NOMO-1 treated with DMSO at 0.1 percent for 48 hours (cell line): ENCODE results near the gene PLEKHA6.
"Not testable (repeated sequence)": the region's sequence is repeated elsewhere in the genome, so short reads cannot be mapped to it uniquely, and the experiment has no call there.

Experiments used
- DNase-seq: peaks from one replicate; lab custom pipeline; 2025; ENCODE audit not compliant: unreplicated experiment; lab: John Stamatoyannopoulos, UW

PLEKHA6 gene

DNA sequence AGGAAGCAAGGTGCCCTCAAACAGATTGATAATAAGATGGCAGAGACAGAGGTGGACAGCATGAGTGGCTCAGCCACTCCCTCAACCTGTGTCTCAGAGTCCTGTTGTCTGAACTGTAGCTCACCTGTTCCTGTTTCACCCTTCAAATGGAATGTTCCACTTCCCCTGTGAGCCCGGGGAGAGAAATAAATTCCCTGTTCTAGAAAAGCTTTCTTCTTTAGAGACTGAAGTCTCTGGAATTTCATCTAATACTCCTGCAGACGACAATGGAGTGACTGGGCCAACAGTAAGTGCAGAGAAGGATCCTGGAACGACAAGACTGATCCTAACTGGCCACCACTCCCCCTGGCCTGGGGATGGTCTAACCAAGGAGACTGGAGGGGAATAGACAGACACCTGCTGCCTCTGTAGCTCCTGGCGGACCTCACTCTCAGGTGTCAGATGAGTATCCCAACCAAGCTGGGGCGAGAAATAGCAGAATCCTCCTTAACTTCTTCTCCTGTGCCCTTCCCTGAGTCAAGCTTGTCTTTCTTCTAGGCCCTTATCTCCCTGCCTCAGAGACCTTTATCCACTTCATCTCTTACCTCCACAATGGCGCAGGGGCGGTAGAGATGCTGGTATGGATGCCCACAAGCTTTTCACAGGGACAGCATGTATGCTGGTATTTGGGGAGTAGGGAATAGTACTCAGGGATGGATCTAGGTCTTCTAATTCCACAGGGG, 45.4 kb downstream of the PLEKHA6 start:
- DNase-seq, result no peak

DNA sequence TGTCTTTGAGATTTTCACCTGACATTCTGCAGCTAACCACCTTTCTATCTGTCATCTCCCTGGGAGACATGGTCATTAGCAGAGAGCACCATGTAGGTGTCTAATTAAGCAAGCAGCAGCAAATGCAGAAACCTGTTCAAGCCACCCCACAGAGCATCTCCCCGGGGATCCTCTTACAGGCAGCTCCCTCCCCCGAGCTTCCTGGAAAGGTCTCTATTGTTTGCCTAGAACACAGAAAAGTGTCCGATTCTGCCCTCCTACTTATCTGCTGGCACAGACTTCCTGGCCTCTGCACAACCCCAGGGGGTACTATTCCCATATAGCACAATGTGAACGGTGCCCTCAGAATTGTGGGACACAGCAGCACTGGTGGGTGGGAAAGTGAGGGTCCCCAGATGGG, 46.1 kb downstream of the PLEKHA6 start:
- no peak for DNase-seq

DNA sequence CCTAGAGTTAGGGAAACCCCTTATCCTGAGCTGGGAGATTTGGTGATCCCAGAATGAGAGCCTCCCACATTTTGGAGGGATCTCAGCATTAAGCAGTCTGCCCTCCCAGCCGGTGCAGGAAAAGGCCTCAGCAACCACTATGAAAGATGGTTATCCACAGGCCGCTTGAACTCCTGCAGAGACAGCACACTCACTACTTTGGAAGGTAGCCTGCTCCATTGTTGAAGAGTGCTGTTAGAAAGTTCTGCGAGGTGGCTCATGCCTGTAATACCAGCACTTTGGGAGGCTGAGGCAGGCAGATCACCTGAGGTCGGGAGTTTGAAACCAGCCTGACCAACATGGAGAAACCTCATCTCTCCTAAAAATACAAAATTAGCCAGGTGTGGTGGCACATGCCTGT, 48.8 kb downstream of the PLEKHA6 start:
- not testable (repeated sequence) for DNase-seq

DNA sequence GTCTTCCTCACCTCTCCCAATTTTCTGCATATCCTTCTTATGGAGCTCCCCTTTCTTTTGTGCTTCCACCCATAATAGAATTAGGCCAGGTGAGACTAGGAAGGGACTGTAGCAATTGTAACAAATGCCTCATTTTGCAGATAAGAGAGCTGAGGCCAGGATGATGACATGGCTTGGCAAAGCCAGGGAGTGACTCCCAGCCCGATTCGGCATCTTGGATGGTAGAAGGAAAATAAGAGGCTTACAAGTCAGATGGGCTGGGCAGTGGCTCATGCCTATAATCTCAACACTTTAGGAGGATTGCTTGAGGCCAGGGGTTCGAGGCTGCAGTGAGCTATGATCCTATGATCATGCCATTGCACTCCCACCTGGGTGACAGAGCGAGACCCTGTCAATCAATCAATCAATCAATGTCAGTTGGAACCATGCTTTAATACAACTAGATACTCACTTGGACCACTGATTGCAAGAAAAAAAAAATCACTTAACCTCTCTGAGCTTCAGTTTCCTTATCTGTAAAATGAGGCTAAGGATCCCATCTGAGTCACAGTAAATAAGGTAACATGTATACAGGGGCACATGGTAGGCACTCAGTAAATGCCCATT, 51.6 kb downstream of the PLEKHA6 start:
- no peak for DNase-seq

DNA sequence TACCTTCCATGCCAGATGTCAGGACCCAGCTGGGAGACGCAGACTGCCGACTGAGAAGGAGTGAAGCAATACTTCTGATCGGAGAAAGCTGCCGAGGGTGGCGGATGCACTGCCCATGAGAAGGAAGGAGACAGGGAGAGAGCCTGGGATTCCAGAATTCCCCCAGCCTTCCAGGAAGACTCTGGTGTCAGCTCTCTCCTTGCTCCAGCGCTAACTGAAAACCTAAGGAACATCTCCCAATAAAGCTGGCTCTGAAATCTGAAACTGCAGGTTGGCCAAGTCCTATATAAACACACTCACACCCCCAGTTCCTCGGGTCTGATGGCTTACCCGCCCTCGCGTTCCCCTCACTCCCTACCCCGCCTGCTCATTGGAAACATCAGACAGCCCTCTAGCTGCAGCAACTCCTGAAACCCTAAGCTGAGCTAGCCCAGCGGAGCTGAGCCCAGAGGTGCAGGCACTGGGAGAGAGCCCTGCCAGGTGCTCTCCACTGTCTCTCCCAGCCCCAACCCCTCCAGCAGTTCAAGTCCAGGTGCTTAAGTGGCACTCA, 52.3 kb downstream of the PLEKHA6 start:
- DNase-seq, result no peak

DNA sequence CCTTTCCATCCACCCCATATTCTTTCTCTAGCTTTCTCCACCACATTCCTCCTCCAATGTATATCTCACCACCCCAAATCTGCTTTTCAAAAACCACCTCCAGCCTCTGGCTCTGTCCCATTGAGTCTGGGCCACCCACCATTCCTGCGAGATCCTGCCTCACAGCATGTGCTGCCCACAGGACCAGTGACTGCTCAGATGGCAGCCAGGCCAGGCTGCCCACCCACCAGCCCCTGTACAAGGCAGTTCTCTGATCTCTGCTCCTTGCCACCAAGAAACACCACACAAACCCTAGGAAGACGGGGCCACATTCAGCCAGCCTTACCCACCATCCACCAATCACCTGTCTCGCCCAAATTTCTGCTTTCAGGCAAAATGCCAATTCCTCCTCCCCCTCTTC, 53.7 kb downstream of the PLEKHA6 start:
- no peak for DNase-seq

DNA sequence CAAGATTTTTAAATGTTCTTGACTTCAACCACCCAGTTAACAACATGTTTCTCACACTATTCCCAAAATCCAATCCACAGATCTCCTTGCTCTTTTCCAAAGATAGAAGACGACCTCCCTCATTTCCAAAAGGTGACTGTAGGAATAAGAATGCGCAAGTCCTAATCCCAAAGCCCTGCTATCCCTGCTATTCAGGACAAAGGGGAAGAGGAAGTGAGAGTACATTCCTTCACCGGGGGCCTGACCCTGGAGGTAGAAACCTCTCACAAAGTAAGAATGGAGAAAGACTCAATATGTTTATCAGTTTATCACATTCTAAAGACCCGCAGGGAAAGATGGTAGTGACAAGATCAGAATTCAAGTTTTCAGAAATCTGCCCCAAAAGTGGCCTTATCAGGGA, 55.7 kb downstream of the PLEKHA6 start:
- peak; percentile 29 for DNase-seq

DNA sequence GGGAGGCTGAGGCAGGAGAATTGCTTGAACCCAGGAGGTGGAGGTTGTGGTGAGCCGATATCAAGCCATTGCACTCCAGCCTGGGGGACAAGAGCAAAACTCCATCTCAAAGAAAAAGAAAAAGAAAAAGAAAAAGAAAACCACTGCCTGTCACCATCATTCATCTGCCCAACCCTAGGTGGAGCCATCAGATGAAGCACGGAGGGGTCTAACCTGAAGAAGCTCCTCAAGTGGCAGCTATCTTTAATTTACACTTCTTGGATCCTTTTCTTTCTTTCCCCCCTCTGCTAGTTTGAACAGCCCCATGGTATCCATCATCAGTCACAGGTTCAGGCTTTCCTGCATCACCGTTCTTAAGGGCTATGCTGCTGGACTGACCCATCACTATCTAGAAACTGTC, 57.0 kb downstream of the PLEKHA6 start:
- no peak for DNase-seq

DNA sequence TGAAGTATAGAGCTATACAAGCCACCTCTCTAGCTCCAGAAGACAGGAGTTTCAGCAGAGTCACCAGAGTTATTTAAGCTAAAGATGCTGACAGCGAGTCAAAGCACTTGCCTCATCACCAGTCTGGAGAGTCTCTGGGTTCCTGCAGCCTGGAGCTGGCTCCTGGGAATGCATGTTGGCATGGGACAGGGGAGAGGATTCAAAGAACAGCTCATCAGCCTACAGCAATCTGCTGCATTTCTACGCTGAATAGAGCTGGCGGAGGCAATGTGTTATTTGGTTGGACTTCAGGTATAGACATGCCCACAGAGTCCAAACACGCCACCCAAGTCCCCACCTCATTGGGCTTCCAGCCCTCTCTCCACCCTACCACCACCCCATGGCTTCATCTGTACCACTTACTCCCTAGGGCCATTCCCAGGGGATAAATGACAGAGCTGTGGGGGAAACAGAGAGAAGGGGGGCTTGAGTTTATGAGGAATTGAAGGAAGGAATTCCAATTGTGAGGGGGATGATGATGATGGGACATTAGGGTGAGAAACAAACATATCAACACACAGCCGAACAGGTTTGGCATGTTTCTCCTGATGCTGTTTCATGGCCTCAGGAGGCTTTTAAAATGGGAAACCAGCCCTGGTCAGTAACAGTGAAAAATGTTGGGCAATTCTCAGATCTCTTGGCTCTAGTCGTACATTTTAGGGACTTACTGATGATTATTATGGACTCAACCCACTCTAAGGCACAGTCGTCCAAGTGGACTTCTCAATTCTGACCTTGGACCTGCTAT, 58.4 kb downstream of the PLEKHA6 start:
- no peak for DNase-seq

DNA sequence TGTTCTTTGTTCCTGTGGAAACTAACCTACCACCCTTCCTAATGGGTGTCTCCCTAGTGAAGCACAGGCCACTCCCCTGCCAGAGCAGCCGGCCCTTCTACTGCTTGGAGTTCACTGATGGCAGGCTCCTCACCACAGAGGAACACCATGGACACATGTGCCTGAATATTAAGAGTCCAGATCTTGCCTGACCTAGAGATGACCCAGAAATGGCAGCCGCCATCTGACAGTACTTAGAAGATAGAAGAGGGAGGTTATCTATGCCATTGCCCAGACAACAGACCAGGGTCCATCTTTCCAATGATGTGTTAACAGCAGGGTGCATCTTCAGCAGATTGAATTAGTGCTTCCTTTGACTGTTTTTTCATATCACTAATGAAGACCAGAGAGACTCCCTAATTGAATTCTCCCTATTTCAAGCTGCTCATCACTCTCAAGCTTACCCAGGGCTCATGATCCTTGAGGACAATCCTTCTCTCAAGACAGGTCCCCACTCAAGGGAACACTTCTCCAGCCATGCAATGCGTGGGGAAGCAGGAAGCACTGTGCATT, 59.8 kb downstream of the PLEKHA6 start:
- no peak for DNase-seq

DNA sequence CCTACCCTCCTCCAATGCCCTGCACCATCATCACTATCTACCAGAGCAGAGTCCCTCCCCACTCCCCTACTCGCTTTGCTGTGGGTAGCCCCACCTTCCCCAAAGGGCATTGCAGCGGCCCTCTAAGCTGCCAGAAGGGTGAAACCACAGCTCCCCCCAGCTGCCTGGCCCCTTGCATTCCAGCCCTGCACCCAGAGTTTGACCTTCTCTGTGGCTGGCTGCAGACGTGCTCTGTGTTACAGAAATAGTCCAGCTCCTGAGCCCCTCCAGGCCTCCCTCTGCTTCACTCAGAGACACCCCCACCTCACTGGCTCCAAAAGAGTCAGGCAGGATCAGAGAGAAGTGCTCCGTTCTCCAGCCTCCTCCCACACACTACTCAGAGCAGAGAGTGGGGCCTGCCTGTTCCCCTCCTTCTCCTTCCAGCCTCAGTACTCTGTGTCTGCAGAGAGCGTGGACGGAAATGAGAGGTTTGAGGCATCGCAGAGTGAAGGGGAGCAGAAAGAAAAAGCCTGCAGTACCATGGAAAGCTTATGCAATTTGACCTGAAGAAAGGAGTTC, 63.2 kb downstream of the PLEKHA6 start:
- peak; percentile 17 for DNase-seq

DNA sequence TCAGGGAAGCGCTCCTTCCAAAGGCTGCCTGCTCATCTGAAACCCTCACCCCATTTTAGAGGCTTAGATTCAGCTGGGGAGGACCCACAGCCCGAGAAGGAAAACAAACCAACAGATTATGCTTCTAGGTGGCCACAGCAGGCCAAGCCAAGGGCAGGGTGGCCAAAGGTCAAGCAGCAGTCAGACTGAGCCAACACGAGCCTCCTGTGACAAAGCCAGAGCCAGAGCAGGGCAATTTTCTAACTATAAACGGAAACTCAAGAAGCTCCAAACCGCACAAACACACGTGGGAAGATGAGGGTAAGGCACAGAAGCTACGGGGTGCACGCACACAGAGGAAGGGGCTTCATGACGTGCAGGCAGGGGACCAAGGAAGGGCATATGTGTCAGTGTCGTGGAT, 64.1 kb downstream of the PLEKHA6 start:
- peak; percentile 35 for DNase-seq

DNA sequence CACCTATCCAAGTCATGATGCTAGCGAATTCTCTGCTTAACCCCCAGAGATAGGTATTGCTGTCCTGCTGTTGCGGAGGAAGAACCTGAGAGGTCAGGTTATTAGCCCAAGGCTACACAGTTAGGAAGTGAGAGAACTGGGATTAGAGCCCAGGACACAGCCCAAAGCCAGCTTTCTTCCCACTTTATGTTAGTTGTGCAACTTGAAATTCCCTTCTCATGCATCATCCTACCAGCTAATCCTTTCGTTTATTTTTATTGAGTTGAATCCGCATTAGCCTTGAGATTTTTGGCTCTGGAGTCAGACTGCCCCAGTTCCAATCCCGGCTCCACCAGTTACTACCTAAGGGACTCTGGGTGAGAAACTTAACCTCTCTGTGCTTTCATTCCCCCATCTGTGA, 65.4 kb downstream of the PLEKHA6 start:
- no peak for DNase-seq

DNA sequence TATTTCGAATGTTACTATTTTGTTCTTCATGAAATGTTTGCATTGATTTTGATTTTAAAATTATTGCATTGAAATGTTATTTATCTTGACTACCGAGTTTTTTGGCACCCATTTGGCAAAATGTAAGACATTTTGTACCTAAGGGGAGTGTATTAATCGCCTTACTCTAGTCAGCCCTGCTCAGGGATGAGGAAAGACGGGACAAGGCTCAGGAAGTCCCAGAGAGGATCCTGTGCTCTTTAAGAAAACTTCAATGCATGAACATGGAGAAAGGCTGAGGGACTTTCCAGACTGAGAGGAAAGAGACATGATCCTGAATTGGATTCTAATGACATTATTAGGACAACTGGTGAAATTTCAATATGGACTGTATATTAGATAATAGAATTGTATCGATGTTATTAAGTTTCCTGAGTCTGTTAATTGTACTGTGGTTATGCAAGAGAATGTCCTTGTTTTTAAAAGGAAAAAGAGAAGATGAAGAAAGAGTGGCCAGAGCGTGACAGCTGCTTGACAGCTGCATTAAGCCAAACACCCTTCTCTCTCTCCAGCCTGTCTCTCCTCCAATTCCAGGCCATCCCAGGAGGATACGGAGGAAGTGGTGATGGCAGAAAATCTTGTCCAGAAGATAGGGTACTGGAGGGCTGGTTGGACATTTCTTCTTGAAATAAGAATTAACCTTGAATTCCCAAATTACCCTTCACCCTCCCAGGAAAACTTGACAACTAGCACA, 66.0 kb downstream of the PLEKHA6 start:
- no peak for DNase-seq

DNA sequence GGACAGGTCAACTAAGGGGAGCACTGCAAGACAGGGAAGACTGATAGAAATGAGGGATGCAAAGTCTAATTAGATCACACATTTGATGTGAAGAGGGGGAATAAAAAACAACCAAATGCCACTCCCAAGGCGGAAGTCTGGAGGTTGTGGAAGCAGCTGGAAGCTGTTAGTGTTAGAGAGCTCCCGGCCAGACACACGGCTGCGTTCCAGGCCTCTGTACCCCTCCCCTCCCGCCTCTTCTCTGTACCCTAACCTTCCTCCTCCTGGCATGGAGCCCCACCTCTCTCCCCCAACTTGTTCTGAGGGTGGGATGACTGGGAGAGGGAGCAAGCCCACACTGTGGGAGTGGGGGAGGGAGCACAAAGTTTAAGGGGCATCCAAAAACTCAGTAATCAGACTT, 67.0 kb downstream of the PLEKHA6 start:
- no peak for DNase-seq

DNA sequence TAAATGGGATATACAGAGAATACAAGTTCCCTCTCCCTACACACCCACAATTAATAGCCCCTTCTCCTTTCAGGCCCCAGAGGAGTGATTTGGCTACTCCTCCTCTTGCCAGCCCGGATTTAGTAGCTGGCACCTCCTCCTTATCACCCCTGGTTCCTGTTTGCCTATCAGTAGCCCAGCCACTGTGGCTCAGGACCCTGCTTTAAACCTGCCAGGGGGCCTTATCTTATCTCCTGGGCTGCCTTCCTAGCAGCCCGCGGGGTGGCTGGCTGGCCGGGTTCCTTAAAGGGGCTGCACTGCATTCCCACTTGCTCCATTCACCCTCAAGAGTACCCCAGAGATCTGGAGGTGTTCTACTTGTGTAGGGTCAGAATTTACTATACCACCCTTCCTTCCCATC, 70.4 kb downstream of the PLEKHA6 start:
- no peak for DNase-seq

DNA sequence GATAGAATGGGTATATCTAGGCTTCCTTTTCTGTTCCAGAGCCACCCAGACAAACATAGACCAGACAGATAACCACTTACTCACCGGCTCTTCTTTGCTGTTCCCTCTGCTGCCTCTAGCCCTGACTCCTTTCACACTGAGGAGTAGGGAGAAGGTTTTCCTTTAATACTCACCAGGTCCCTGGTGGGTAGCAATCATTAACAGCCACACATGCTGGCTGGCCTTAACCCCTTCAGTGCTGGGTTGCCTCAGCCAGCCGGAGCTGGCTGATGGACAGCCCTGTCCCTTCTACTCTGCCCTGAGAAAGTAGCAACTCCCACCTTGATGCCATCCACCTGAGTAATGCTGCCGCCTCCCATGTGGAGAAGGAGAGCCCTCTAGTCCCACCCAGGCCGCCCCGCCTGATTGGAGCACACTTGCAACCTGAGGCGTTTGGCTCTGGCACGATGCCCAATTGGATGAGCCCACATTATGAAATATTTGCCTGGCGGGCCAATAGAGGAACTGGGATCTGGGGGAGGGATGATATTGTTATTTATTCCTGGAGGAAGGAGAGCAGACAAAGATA, 71.6 kb downstream of the PLEKHA6 start:
- no peak for DNase-seq

DNA sequence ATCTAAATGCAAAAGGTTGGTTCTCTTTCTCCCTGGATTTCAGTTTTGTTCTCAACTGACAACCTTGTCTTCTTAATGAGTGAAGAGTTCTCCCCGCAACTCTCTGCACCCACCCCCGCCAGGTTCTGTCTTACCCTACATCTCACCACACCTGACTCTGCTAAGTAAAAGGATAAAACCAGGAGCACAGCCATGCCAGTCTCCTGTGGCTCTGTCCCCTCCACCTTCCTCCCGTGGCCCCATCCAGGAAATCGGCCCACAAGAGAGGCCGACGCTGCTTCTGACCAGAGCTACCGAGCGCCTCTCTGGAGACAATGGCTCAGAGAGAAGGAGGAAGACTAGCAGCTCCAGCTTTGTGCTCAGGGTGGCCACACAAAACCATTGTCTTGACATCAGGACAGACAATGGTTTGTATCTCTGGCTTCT, 72.2 kb downstream of the PLEKHA6 start:
- no peak for DNase-seq

DNA sequence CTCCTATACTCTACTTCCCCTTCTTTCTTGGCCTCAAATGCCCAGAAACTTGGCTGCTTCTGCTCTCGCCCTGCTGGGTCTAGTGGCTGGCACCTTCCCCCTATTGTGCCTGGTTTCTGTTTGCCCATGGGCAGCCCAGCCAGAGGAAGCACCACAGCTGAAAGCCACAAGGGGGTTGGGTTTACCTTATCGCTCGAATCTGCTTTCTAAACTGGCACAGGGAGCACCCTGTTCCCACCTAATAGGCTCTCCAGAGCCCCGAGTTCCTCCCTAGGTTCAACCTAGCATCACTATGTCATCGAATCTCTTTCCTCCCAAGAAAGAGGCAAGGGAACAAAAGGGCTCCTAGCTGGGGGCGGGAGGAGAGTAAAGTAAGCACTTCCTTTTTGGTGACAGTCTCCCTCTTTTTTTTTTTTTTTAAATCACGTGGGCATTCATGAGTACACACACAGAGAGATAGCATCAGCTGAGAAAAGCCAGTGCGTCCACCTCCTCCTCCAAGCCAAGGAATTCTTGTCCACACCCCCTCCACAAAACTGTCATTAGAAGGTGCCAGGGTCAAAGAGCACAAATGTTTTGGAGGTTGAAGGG, 72.8 kb downstream of the PLEKHA6 start:
- peak; percentile 92 for DNase-seq

DNA sequence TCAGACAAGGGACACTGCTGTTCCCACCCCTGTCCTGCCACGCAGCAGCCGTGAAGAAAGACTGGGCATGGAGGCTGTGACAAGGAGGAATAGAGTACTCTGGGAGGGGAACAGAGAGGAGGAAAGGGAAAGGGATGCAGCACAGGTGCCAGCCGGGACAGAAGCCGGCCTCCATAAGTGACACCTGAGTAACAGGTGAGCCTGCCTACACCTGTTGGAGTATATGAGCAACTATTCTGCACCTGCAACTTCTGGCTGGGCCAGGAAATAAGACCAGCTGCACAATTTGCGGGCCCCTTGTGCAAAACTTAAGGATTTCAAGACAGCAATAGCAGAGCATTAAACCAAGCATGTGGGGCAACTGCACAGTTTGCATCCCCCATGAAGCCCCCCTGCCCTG, 73.4 kb downstream of the PLEKHA6 start:
- DNase-seq, result no peak
